ENCODE results near the gene HINT2.

Gene HINT2

GRCh38 chr9:35811381-35812024 is 3.3 kb downstream of the HINT2 start:
- no peak for DNase-seq

GRCh38 chr9:35810122-35810521 is 4.7 kb downstream of the HINT2 start:
- DNase-seq = no peak

- DNase-seq = no peak
Observed at GRCh38 chr9:35808433-35808832, 6.4 kb downstream of the HINT2 start.

GRCh38 chr9:35806101-35806500 is 8.7 kb downstream of the HINT2 start:
- DNase-seq = no peak

- DNase-seq = no peak
Observed at GRCh38 chr9:35801328-35802128, 13.3 kb downstream of the HINT2 start.

- no peak for DNase-seq
Observed at GRCh38 chr9:35800530-35800929, 14.3 kb downstream of the HINT2 start.

GRCh38 chr9:35798658-35799374 is 16.0 kb downstream of the HINT2 start:
- no peak for DNase-seq

GRCh38 chr9:35797311-35798109 is 17.3 kb downstream of the HINT2 start:
- DNase-seq = no peak

GRCh38 chr9:35795695-35796094 is 19.1 kb downstream of the HINT2 start:
- no peak for DNase-seq

GRCh38 chr9:35793461-35793860 is 21.4 kb downstream of the HINT2 start:
- no peak for DNase-seq

- DNase-seq = no peak
Observed at GRCh38 chr9:35792826-35793225, 22.0 kb downstream of the HINT2 start.

GRCh38 chr9:35792024-35792813 is 22.6 kb downstream of the HINT2 start:
- DNase-seq = no peak

- DNase-seq = no peak
Observed at GRCh38 chr9:35791297-35791921, 23.4 kb downstream of the HINT2 start, which contains the start of gene NPR2. TSS of gene NPR2 (plus strand) at chr9:35791591. CDS start at chr9:35792409, 818 bp downstream.

GRCh38 chr9:35790385-35791296 is 24.2 kb downstream of the HINT2 start:
- DNase-seq = peak; percentile 66

- no peak for DNase-seq
Observed at GRCh38 chr9:35790025-35790384, 24.8 kb downstream of the HINT2 start.

- no peak for DNase-seq
Observed at GRCh38 chr9:35789541-35789940, 25.3 kb downstream of the HINT2 start.

- DNase-seq = no peak
Observed at GRCh38 chr9:35783418-35783817, 31.4 kb downstream of the HINT2 start.

- DNase-seq = no peak
Observed at GRCh38 chr9:35781066-35781465, 33.8 kb downstream of the HINT2 start.

- no peak for DNase-seq
Observed at GRCh38 chr9:35778496-35778895, 36.3 kb downstream of the HINT2 start.

GRCh38 chr9:35776018-35776417 is 38.8 kb downstream of the HINT2 start:
- DNase-seq = peak; percentile 89
